Endothelial cell of umbilical vein (primary cell): Measurements from ENCODE around the gene TOMM7. TPM values are rescaled to one million over a fixed set of nuclear protein-coding genes. Genes with fewer than 3 reads are reported as not detected.

ENCODE experiments used
- BruUV-seq: library from RNA; stranded (reverse); fragments of 400-500 nt; replicated peaks from 2 replicates; lab custom pipeline; 2021; lab: Mats Ljungman, UMichigan
- CTCF ChIA-PET: fragments of 300-600, 350-600 bp; sonication (Branson Sonifier 250); formaldehyde crosslinking; loops from one replicate; lab custom pipeline; 2021; ENCODE audit warnings: antibody characterized with exemption, inconsistent platforms; lab: Charles Lee
- POLR2A ChIA-PET: fragments of 300-600, 350-600 bp; sonication (Branson Sonifier 250); formaldehyde crosslinking; loops from one replicate; lab custom pipeline; 2021; ENCODE audit warnings: antibody characterized with exemption, inconsistent platforms; lab: Charles Lee
- DNase-seq: peaks from one replicate; pipeline ENCODE4 v3.0.0-alpha.2; 2011; ENCODE audit warnings: low read depth, low spot score
- FAIRE-seq: peaks from 2 replicates; lab custom pipeline; 2011; peaks lifted over from hg19 to GRCh38; lab: Jason Lieb, UNC
- H2AFZ ChIP-seq: 2 replicates; pipeline ENCODE4 v1.6.0; 2012; ENCODE audit warnings: low read depth, low read length, control low read depth, inconsistent platforms
- H3K27ac ChIP-seq: 2 replicates; pipeline ENCODE4 v1.5.1; 2011; ENCODE audit warnings: low read depth, mild to moderate bottlenecking, control low read depth, low read length, moderate library complexity; ENCODE audit not compliant: insufficient read depth
- H3K27me3 ChIP-seq, 2 experiments: 2 replicates each; pipeline versions ENCODE4 v1.6.0 to v1.6.1; 2011; ENCODE audit warnings: low read length in 2 of 2, mixed read lengths in 1 of 2; ENCODE audit not compliant: control insufficient read depth in 2 of 2, insufficient read depth in 2 of 2
- H3K36me3 ChIP-seq, 2 experiments: 2 replicates in 1 of 2; 3 replicates in 1 of 2; pipeline ENCODE4 v1.5.1; 2011; ENCODE audit warnings: low read length in 2 of 2, mild to moderate bottlenecking in 1 of 2, moderate library complexity in 1 of 2; ENCODE audit not compliant: control insufficient read depth in 2 of 2, insufficient read depth in 2 of 2; ENCODE audit errors: extremely low read depth in 1 of 2
- H3K4me1 ChIP-seq: 3 replicates; pipeline ENCODE4 v1.5.1; 2011; ENCODE audit warnings: mild to moderate bottlenecking, low read length; ENCODE audit not compliant: control insufficient read depth, insufficient read depth; ENCODE audit errors: extremely low read depth
- H3K4me2 ChIP-seq: 2 replicates; pipeline ENCODE4 v1.6.1; 2011; ENCODE audit warnings: low read length, control low read depth, mixed read lengths; ENCODE audit not compliant: insufficient read depth
- H3K4me3 ChIP-seq, 3 experiments: fragments of 200-600 bp in 1 of 3; sonication (generic), shearing (Covaris generic) in 1 of 3; replicated peaks in 1 of 3; 2 replicates each; pipeline ENCODE4 v1.5.1; 2011 to 2016; ENCODE audit warnings: control low read depth in 3 of 3, low read length in 3 of 3, mild to moderate bottlenecking in 2 of 3, inconsistent platforms in 1 of 3, low read depth in 1 of 3, moderate library complexity in 1 of 3; ENCODE audit not compliant: insufficient read depth in 1 of 3
- H3K79me2 ChIP-seq: 2 replicates; pipeline ENCODE4 v1.6.0; 2012; ENCODE audit warnings: low read length, inconsistent platforms; ENCODE audit not compliant: control insufficient read depth, insufficient read depth
- H3K9ac ChIP-seq: replicated peaks from 2 replicates; pipeline ENCODE3; 2011; ENCODE audit warnings: low read length, control low read depth; ENCODE audit not compliant: insufficient read depth; ENCODE audit errors: extremely low read depth
- H3K9me1 ChIP-seq: replicated peaks from 3 replicates; pipeline ENCODE4 v1.6.0; 2011; ENCODE audit warnings: mild to moderate bottlenecking, low read length; ENCODE audit not compliant: control insufficient read depth, insufficient read depth; ENCODE audit errors: extremely low read depth
- H3K9me3 ChIP-seq: replicated peaks from 2 replicates; pipeline ENCODE4 v1.5.1; 2012; ENCODE audit warnings: low read length, inconsistent platforms; ENCODE audit not compliant: control insufficient read depth, insufficient read depth
- H4K20me1 ChIP-seq: replicated peaks from 2 replicates; pipeline ENCODE3; 2011; ENCODE audit warnings: mild to moderate bottlenecking, low read length; ENCODE audit not compliant: control insufficient read depth, insufficient read depth; ENCODE audit errors: extremely low read depth
- EZH2 ChIP-seq: IDR thresholded peaks from 2 replicates; pipeline ENCODE4 v1.6.1; 2012; ENCODE audit warnings: borderline replicate concordance, low read depth, mild to moderate bottlenecking, moderate library complexity, low read length, inconsistent platforms; ENCODE audit not compliant: severe bottlenecking
- FOS ChIP-seq: IDR thresholded peaks from 2 replicates; pipeline ENCODE4 v1.6.1; 2011; ENCODE audit warnings: mild to moderate bottlenecking, low read length, moderate library complexity, borderline replicate concordance; ENCODE audit not compliant: insufficient read depth
- GATA2 ChIP-seq: IDR thresholded peaks from 2 replicates; pipeline ENCODE4 v1.7.0; 2011; ENCODE audit warnings: low read depth, mild to moderate bottlenecking, moderate library complexity, mixed read lengths, low read length; ENCODE audit not compliant: insufficient read length, insufficient read depth
- JUN ChIP-seq: IDR thresholded peaks from 2 replicates; pipeline ENCODE4 v1.6.1; 2011; ENCODE audit warnings: borderline replicate concordance, low read depth; ENCODE audit not compliant: insufficient read length, insufficient read depth
- MYC ChIP-seq: IDR thresholded peaks from one replicate; pipeline ENCODE4 v1.6.1; 2011; ENCODE audit warnings: mild to moderate bottlenecking, low read depth, low read length
- POLR2A ChIP-seq: IDR thresholded peaks from 2 replicates; pipeline ENCODE4 v1.6.1; 2012; ENCODE audit warnings: low read depth, mild to moderate bottlenecking, control low read depth, low read length
- POLR2AphosphoS5 ChIP-seq: IDR thresholded peaks from 2 replicates; pipeline ENCODE4 v1.6.1; 2012; ENCODE audit warnings: low read depth, mild to moderate bottlenecking, control low read depth, low read length, moderate library complexity; ENCODE audit not compliant: insufficient read depth
- dilution Hi-C: fragments of 300-500 bp; cut with MboI; formaldehyde crosslinking; loops from one replicate; pipeline ENCODE4 v1.15.0; 2019; ENCODE audit warnings: low sequenced_read_pairs; ENCODE audit not compliant: extremely low pct_ligation_motif_present
- intact Hi-C: fragments of 100-400 bp; cut with micrococcal nuclease; formaldehyde crosslinking; loops from one replicate; pipeline ENCODE4 v1.10.0; 2022
- polyA plus RNA-seq, 4 experiments: library from polyadenylated mRNA; depleted of rRNA in 3 of 4; stranded (reverse) in 3 of 4; unstranded in 1 of 4; fragments of >200 nt; gene quantifications; 2 replicates each; pipeline versions ENCODE4 v1.2.1 to v1.2.3, GENCODE V29; 2011 to 2012; ENCODE audit warnings: missing spikeins in 1 of 4
- total RNA-seq: library from RNA; stranded (reverse); gene quantifications from 2 replicates; pipeline ENCODE4 v1.2.3, GENCODE V29; 2021
- TF ChIP-seq, protein P1 (sequence below): IDR thresholded peaks from 2 replicates; pipeline ENCODE4 v1.6.1; 2011; ENCODE audit not compliant: insufficient read depth, insufficient read length
- TF ChIP-seq, protein P2 (sequence below), 2 donors: IDR thresholded peaks; 1 replicate in 1 of 2; 2 replicates in 1 of 2; pipeline ENCODE4 v1.5.1; 2011; ENCODE audit warnings: low read length in 2 of 2, mild to moderate bottlenecking in 2 of 2, moderate library complexity in 2 of 2, control low read depth in 1 of 2, inconsistent platforms in 1 of 2, low read depth in 1 of 2; ENCODE audit not compliant: insufficient read depth in 1 of 2; ENCODE audit errors: extremely low read depth in 1 of 2

TOMM7 gene
- total and polyA plus RNA-seq, 2 donors (not counting 3 experiments of a cell fraction or from before 2014, with no cell fraction given), result 185 to 528 TPM

DNA sequence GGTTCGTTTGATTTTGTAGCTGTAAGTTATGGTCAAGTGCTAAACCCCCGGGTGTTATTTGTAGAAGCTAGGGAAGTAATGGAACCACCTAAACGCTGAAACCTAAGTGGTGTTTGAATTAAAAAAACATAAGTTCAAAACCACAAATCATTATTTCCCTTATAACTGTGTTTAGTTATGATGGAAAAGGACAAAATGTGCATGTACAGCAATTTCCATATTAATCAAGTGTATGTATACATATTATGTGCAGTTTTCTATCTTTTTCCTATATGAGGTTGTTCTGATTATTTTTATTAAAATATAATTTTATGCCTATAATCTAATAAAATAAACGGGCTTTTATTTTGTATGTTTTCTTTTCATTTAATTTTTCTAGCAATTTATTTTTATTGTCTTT lies 49.8 kb downstream of the TOMM7 start:
- Histone ChIP-seq H3K4me3 (no peak overlapping the region), H4K20me1 (no peaks in the 10 kb centered on the region), H3K36me3 (no peaks in the 10 kb centered on the region), H3K9me1 (no peaks in the 10 kb centered on the region), H2AFZ (no peak overlapping the region), H3K4me2 (no peak overlapping the region), H3K79me2 (no peaks in the 10 kb centered on the region), H3K9me3 (no peaks in the 10 kb centered on the region), H3K4me1 (no peaks in the 10 kb centered on the region), H3K27me3 (peaks cover 2 to 3% of the 10 kb centered on the region in 2 experiments), H3K27ac (no peak overlapping the region), H3K9ac (no peak overlapping the region)
- BruUV-seq, result no TSS peak
- DNase-seq (no peak), FAIRE-seq (no peak)
- POLR2A ChIA-PET, result no interaction called here
- dilution Hi-C loops (no loop called here), intact Hi-C loops (no loop called here)
- CTCF ChIA-PET, result interaction anchor here (0.9 kb wide), 1 partner anchor 9 kb away, joined by 6 read pairs; no protein-coding TSS in a partner anchor
- no peak for TF ChIP-seq FOS
- no peak for TF ChIP-seq MYC
- no peak for TF ChIP-seq POLR2AphosphoS5
- no peak for TF ChIP-seq POLR2A
- TF ChIP-seq, protein P1, sequence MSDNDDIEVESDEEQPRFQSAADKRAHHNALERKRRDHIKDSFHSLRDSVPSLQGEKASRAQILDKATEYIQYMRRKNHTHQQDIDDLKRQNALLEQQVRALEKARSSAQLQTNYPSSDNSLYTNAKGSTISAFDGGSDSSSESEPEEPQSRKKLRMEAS, result no peak
- TF ChIP-seq, protein P2, sequence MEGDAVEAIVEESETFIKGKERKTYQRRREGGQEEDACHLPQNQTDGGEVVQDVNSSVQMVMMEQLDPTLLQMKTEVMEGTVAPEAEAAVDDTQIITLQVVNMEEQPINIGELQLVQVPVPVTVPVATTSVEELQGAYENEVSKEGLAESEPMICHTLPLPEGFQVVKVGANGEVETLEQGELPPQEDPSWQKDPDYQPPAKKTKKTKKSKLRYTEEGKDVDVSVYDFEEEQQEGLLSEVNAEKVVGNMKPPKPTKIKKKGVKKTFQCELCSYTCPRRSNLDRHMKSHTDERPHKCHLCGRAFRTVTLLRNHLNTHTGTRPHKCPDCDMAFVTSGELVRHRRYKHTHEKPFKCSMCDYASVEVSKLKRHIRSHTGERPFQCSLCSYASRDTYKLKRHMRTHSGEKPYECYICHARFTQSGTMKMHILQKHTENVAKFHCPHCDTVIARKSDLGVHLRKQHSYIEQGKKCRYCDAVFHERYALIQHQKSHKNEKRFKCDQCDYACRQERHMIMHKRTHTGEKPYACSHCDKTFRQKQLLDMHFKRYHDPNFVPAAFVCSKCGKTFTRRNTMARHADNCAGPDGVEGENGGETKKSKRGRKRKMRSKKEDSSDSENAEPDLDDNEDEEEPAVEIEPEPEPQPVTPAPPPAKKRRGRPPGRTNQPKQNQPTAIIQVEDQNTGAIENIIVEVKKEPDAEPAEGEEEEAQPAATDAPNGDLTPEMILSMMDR (IDR thresholded peaks at IDR 0.05; ENCODE audit: extremely low read depth in 1 of 2, insufficient read depth in 1 of 2, low read depth in 1 of 2, low read length in 2 of 2), result no peak
- TF ChIP-seq EZH2, result no peak
- TF ChIP-seq JUN, result no peak
- TF ChIP-seq GATA2, result no peak
